CD8-positive, alpha-beta memory T cell (primary cell): Measurements from ENCODE around the gene PPP1R12B. TPM values are rescaled to one million over a fixed set of nuclear protein-coding genes. Genes with fewer than 3 reads are reported as not detected.
A peak's percentile ranks its signal among the peaks of the same experiment; 100 is the strongest.
"Not testable (repeated sequence)": the region's sequence is repeated elsewhere in the genome, so short reads cannot be mapped to it uniquely, and the experiment has no call there.

ENCODE experiments used
- CTCF ChIA-PET: fragments of 350-600 bp; sonication (Branson Sonifier 250); formaldehyde crosslinking; loops from one replicate; lab custom pipeline; 2021; ENCODE audit warnings: antibody characterized with exemption; lab: Charles Lee
- POLR2A ChIA-PET: fragments of 350-600 bp; sonication (Branson Sonifier 250); formaldehyde crosslinking; loops from one replicate; lab custom pipeline; 2021; ENCODE audit warnings: antibody characterized with exemption; lab: Charles Lee
- DNase-seq, 5 donors: peaks; one replicate each; pipeline versions ENCODE4 v3.0.0 to v3.0.0-alpha.2; 2020 to 2022; ENCODE audit warnings: mixed read lengths in 1 of 5
- H3K27ac ChIP-seq: one replicate; pipeline ENCODE4 v1.7.0; 2013; ENCODE audit warnings: low read depth, mild to moderate bottlenecking, low read length, moderate library complexity
- H3K27me3 ChIP-seq: 2 replicates; pipeline ENCODE4 v1.7.0; 2013; ENCODE audit warnings: low read length, mild to moderate bottlenecking; ENCODE audit not compliant: insufficient read depth, poor library complexity, severe bottlenecking
- H3K36me3 ChIP-seq: 2 replicates; pipeline ENCODE4 v1.7.0; 2013; ENCODE audit warnings: mild to moderate bottlenecking, low read length, moderate library complexity; ENCODE audit not compliant: insufficient read depth
- H3K4me1 ChIP-seq: 2 replicates; pipeline ENCODE4 v1.7.0; 2013; ENCODE audit warnings: mild to moderate bottlenecking, low read length, moderate library complexity; ENCODE audit not compliant: insufficient read depth
- H3K4me3 ChIP-seq: 2 replicates; pipeline ENCODE4 v1.7.0; 2013; ENCODE audit warnings: mild to moderate bottlenecking, low read length
- H3K9me3 ChIP-seq: 2 replicates; pipeline ENCODE4 v1.7.0; 2013; ENCODE audit warnings: mild to moderate bottlenecking, low read length
- H3K27ac Mint-ChIP-seq, 8 donors: one replicate each; pipeline ENCODE4 v1.8.0; 2020 to 2021; ENCODE audit warnings: mixed read lengths in 8 of 8, mild to moderate bottlenecking in 6 of 8, inconsistent platforms in 3 of 8, moderate library complexity in 3 of 8
- H3K27me3 Mint-ChIP-seq, 2 donors: one replicate each; pipeline ENCODE4 v1.8.0; 2020 to 2021; ENCODE audit warnings: mixed read lengths in 2 of 2, mild to moderate bottlenecking in 1 of 2, moderate library complexity in 1 of 2
- H3K36me3 Mint-ChIP-seq, 3 donors: one replicate each; pipeline ENCODE4 v1.8.0; 2020 to 2021; ENCODE audit warnings: mixed read lengths in 3 of 3, inconsistent platforms in 1 of 3, mild to moderate bottlenecking in 1 of 3
- H3K4me1 Mint-ChIP-seq, 3 donors: one replicate each; pipeline ENCODE4 v1.8.0; 2020 to 2021; ENCODE audit warnings: mixed read lengths in 3 of 3, inconsistent platforms in 1 of 3, mild to moderate bottlenecking in 1 of 3
- H3K4me3 Mint-ChIP-seq, 7 donors: one replicate each; pipeline ENCODE4 v1.8.0; 2020 to 2021; ENCODE audit warnings: mixed read lengths in 7 of 7, mild to moderate bottlenecking in 6 of 7, moderate library complexity in 4 of 7, inconsistent platforms in 2 of 7
- H3K9me3 Mint-ChIP-seq, 5 donors: one replicate each; pipeline ENCODE4 v1.8.0; 2020 to 2022; ENCODE audit warnings: mixed read lengths in 5 of 5, mild to moderate bottlenecking in 3 of 5, moderate library complexity in 2 of 5, inconsistent platforms in 1 of 5
- polyA plus RNA-seq: library from polyadenylated mRNA; unstranded; fragments of 300-500 nt; fragmentation: Illumina TruSeq; gene quantifications from one replicate; pipeline ENCODE4 v1.2.3, GENCODE V29; 2021
- total RNA-seq, 2 experiments: library from RNA; stranded (reverse); gene quantifications; one replicate each; pipeline ENCODE4 v1.2.3, GENCODE V29; 2021

The PPP1R12B gene
- total and polyA plus RNA-seq, 3 experiments from 2014 or later = 11.7 to 13.1 (median 11.9) TPM

DNA sequence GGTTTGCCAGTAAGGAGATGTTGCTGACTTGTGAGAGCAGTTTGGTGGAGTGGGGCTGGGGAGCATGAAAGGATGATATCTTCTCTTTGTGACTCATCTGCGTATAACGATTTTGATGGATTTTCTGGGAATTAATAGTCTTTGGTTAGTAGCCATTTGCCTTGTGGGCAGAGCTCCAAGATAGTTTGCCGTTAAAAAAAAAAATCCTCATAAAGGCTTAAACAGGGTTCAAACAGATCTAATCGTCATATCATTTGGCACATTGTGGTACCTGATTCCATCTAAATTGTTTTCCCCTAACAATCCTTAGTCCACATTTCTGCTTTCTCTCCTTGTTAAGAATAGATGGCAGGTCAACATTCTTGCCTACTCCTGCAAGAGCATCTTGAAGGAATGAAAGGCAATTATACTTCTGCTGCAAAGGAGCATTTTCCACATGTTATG is 168.0 kb downstream of the PPP1R12B start:
- peaks cover 7 to 27% (median 20%) of the 10 kb centered on the region in 3 donors for H3K36me3 Mint-ChIP-seq
- no peaks in the 10 kb centered on the region for H3K36me3 ChIP-seq
- H3K27ac Mint-ChIP-seq = no peak overlapping the region
- no peak overlapping the region for H3K27ac ChIP-seq
- ChIA-PET POLR2A (no interaction called here), CTCF (no interaction called here)
- H3K9me3 Mint-ChIP-seq = no peaks in the 10 kb centered on the region
- peaks cover 0 to 4% (median 0%) of the 10 kb centered on the region in 3 donors for H3K4me1 Mint-ChIP-seq
- H3K9me3 ChIP-seq = no peaks in the 10 kb centered on the region
- no peak overlapping the region for H3K4me3 ChIP-seq
- H3K27me3 Mint-ChIP-seq = no peaks in the 10 kb centered on the region
- H3K4me3 Mint-ChIP-seq = no peak overlapping the region
- no peaks in the 10 kb centered on the region for H3K27me3 ChIP-seq
- DNase-seq = no peak
- H3K4me1 ChIP-seq = no peaks in the 10 kb centered on the region

- H3K27me3 Mint-ChIP-seq, H3K9me3 ChIP-seq, H3K27ac Mint-ChIP-seq, H3K9me3 Mint-ChIP-seq, H3K4me3 ChIP-seq, CTCF ChIA-PET, POLR2A ChIA-PET, H3K4me1 Mint-ChIP-seq, H3K4me3 Mint-ChIP-seq, H3K4me1 ChIP-seq, H3K36me3 ChIP-seq, H3K27ac ChIP-seq, DNase-seq, H3K27me3 ChIP-seq: not testable (repeated sequence)
- H3K36me3 Mint-ChIP-seq = peaks cover 7 to 25% (median 17%) of the 10 kb centered on the region in 3 donors
Measured at GRCh38 chr1:202517146-202517545, 168.6 kb downstream of the PPP1R12B start.

- H3K4me1 ChIP-seq, POLR2A ChIA-PET, H3K4me3 ChIP-seq, H3K27ac Mint-ChIP-seq, H3K9me3 ChIP-seq, H3K27me3 Mint-ChIP-seq, H3K4me1 Mint-ChIP-seq, H3K27me3 ChIP-seq, H3K27ac ChIP-seq, H3K4me3 Mint-ChIP-seq, CTCF ChIA-PET, H3K9me3 Mint-ChIP-seq, DNase-seq, H3K36me3 ChIP-seq: not testable (repeated sequence)
- peaks cover 10 to 21% (median 16%) of the 10 kb centered on the region in 3 donors for H3K36me3 Mint-ChIP-seq
Measured at GRCh38 chr1:202518180-202518579, 169.7 kb downstream of the PPP1R12B start.

- H3K27ac ChIP-seq, H3K4me3 ChIP-seq, H3K27me3 Mint-ChIP-seq, H3K36me3 ChIP-seq, POLR2A ChIA-PET, H3K27ac Mint-ChIP-seq, H3K4me3 Mint-ChIP-seq, H3K4me1 ChIP-seq, H3K4me1 Mint-ChIP-seq, H3K9me3 Mint-ChIP-seq, CTCF ChIA-PET, H3K9me3 ChIP-seq, H3K27me3 ChIP-seq, DNase-seq: not testable (repeated sequence)
- peaks cover 13 to 16% (median 16%) of the 10 kb centered on the region in 3 donors for H3K36me3 Mint-ChIP-seq
Measured at GRCh38 chr1:202518905-202519304, 170.4 kb downstream of the PPP1R12B start.

GRCh38 chr1:202520129-202520856 is 171.8 kb downstream of the PPP1R12B start:
- peak overlapping the region in 1 of 8 donors; percentile 30 for H3K27ac Mint-ChIP-seq
- DNase-seq, H3K27ac ChIP-seq, H3K4me1 ChIP-seq, H3K9me3 Mint-ChIP-seq, POLR2A ChIA-PET, H3K4me3 ChIP-seq, H3K36me3 ChIP-seq, H3K4me1 Mint-ChIP-seq, H3K9me3 ChIP-seq, H3K27me3 Mint-ChIP-seq, CTCF ChIA-PET, H3K27me3 ChIP-seq, H3K4me3 Mint-ChIP-seq: not testable (repeated sequence)
- peaks cover 5 to 12% (median 10%) of the 10 kb centered on the region in 3 donors for H3K36me3 Mint-ChIP-seq

- H3K36me3 ChIP-seq, H3K27ac ChIP-seq, H3K27me3 Mint-ChIP-seq, H3K9me3 ChIP-seq, DNase-seq, POLR2A ChIA-PET, CTCF ChIA-PET, H3K27ac Mint-ChIP-seq, H3K4me3 ChIP-seq, H3K9me3 Mint-ChIP-seq, H3K4me1 Mint-ChIP-seq, H3K27me3 ChIP-seq, H3K4me1 ChIP-seq, H3K4me3 Mint-ChIP-seq: not testable (repeated sequence)
- peaks cover 5 to 12% (median 10%) of the 10 kb centered on the region in 3 donors for H3K36me3 Mint-ChIP-seq
Measured at GRCh38 chr1:202520857-202521216, 172.3 kb downstream of the PPP1R12B start.

- H3K4me3 Mint-ChIP-seq, H3K27ac ChIP-seq, H3K27ac Mint-ChIP-seq, POLR2A ChIA-PET, H3K9me3 Mint-ChIP-seq, H3K4me1 Mint-ChIP-seq, H3K9me3 ChIP-seq, H3K27me3 ChIP-seq, H3K4me3 ChIP-seq, H3K27me3 Mint-ChIP-seq, CTCF ChIA-PET, DNase-seq, H3K36me3 ChIP-seq, H3K4me1 ChIP-seq: not testable (repeated sequence)
- H3K36me3 Mint-ChIP-seq = peaks cover 5 to 12% (median 9%) of the 10 kb centered on the region in 3 donors
Measured at GRCh38 chr1:202521484-202521883, 173.0 kb downstream of the PPP1R12B start.

- H3K4me3 ChIP-seq = no peak overlapping the region
- no peaks in the 10 kb centered on the region for H3K4me1 ChIP-seq
- no peaks in the 10 kb centered on the region for H3K27me3 ChIP-seq
- Mint-ChIP-seq H3K9me3 (no peaks in the 10 kb centered on the region), H3K27ac (no peak overlapping the region), H3K4me1 (no peaks in the 10 kb centered on the region), H3K36me3 (peaks cover 5 to 12% (median 9%) of the 10 kb centered on the region in 3 donors), H3K4me3 (no peak overlapping the region), H3K27me3 (no peaks in the 10 kb centered on the region)
- no peak overlapping the region for H3K27ac ChIP-seq
- H3K9me3 ChIP-seq = no peaks in the 10 kb centered on the region
- ChIA-PET CTCF (no interaction called here), POLR2A (no interaction called here)
- DNase-seq = no peak
- no peaks in the 10 kb centered on the region for H3K36me3 ChIP-seq
Measured at GRCh38 chr1:202521886-202522285, 173.4 kb downstream of the PPP1R12B start.
